ENCODE results near the gene KRTAP4-11. TPM values are rescaled to one million over a fixed set of nuclear protein-coding genes. Genes with fewer than 3 reads are reported as not detected.

Gene KRTAP4-11
- total RNA-seq (2022; extraction: Qiagen RNA extraction), result not detected in 5 replicates

GRCh38 chr17:41117846-41118386 is at the start of gene KRTAP4-11:
Gene KRTAP4-11, minus strand, starts transcription at chr17:41118373. Its CDS starts 58 bp downstream, at chr17:41118315.

GRCh38 chr17:41160648-41161047 is 42.5 kb upstream of the KRTAP4-11 start, which contains the start of gene KRTAP4-4:
Gene KRTAP4-4, minus strand, starts transcription at chr17:41160748. Its CDS starts 57 bp downstream, at chr17:41160691.

GRCh38 chr17:41149652-41149985 is 31.4 kb upstream of the KRTAP4-11 start, which contains the start of gene KRTAP4-5:
Gene KRTAP4-5, minus strand, starts transcription at chr17:41149825. Its CDS starts 58 bp downstream, at chr17:41149767.

GRCh38 chr17:41140360-41141131 is 22.4 kb upstream of the KRTAP4-11 start, which contains the start of gene KRTAP4-6:
Gene KRTAP4-6, minus strand, starts transcription at chr17:41140544. Its CDS starts 57 bp downstream, at chr17:41140487.

GRCh38 chr17:41123991-41124371 is 5.8 kb upstream of the KRTAP4-11 start, which contains the start of gene KRTAP4-12:
Gene KRTAP4-12, minus strand, starts transcription at chr17:41124182. Its CDS starts 60 bp downstream, at chr17:41124122.

DNA sequence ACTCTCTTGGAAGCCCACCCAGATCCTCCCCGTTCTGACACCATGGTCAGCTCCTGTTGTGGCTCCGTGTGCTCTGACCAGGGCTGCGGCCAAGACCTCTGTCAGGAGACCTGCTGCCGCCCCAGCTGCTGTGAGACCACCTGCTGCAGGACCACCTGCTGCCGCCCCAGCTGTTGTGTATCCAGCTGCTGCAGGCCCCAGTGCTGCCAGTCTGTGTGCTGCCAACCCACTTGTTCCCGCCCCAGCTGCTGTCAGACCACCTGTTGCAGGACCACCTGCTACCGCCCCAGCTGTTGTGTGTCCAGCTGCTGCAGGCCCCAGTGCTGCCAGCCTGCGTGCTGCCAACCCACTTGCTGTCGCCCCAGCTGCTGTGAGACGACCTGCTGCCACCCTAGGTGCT is 12.8 kb downstream of the KRTAP4-11 start, which contains the start of gene KRTAP4-9:
Gene KRTAP4-9 (plus strand): TSS at position 43 of the 400 bp plus-strand sequence. CDS start 0 bp downstream, at position 43.

DNA sequence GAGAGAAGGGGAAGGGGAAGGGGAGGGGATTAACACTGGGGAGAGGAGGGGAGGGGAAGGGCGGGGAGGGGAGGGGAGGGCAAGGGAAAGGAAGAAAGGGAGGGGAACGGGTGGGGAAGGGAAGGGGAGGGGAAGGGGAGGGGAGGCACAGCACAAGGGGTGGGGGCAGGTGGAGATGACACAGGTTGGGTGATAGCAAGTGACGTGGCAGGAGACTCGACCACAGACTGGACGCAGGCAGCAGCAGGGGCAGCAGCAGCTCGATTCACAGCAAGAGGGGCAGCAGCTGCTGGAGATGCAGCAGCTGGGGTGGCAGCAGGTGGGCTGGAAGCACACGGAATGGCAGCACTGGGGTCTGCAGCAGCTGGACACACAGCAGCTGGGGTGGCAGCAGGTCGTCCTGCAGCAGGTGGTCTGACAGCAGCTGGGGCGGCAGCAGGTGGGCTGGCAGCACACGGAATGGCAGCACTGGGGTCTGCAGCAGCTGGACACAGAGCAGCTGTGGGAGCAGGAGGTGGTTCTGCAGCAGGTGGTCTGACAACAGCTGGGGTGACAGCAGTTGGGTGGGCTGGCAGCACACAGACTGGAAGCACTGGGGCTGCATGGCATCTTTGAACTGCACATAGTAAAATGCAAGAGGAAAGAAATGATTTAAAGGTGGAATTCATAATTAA is 16.4 kb downstream of the KRTAP4-11 start, which contains the start of gene KRTAP4-16:
Gene KRTAP4-16 (minus strand): TSS at position 624 of the 674 bp plus-strand sequence. CDS start 0 bp downstream, at position 624.

GRCh38 chr17:41098042-41098441 is 20.1 kb downstream of the KRTAP4-11 start, which contains the start of gene KRTAP4-8:
Gene KRTAP4-8, minus strand, starts transcription at chr17:41098142. Its CDS starts 58 bp downstream, at chr17:41098084.

DNA sequence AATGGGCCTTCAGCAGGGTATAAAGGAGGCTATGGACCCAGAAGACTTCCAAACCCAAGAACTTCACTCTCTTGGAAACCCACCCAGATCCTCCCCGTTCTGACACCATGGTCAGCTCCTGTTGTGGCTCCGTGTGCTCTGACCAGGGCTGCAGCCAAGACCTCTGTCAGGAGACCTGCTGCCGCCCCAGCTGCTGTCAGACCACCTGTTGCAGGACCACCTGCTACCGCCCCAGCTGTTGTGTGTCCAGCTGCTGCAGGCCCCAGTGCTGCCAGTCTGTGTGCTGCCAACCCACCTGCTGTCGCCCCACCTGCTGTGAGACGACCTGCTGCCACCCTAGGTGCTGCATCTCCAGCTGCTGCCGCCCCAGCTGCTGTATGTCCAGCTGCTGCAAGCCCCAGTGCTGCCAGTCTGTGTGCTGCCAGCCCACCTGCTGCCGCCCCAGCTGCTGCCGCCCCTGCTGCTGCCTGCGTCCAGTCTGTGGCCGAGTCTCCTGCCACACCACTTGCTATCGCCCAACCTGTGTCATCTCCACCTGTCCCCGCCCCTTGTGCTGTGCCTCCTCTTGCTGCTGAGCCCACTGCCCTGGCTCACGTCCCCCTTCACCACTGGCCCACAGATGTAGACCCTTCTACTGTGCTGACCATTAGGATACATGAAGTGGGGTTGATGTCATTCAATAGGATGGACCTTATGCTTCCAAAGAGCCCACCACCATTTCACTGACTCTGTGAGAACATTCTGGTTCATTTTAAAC is 33.9 kb downstream of the KRTAP4-11 start, which contains the start of gene KRTAP4-7:
Gene KRTAP4-7 (plus strand): TSS at position 51 of the 757 bp plus-strand sequence. CDS start 57 bp downstream, at position 108.

Other genes with a start within 250 kb of the KRTAP4-11 start
- 0.18 to 0.28 TPM (median 0.26 TPM) in 5 replicates for gene KRT20, start 233.1 kb downstream of the KRTAP4-11 start, total RNA-seq (2022; extraction: Qiagen RNA extraction)
- 0.08 to 0.14 TPM (median 0.10 TPM) in 3 of 5 replicates, not detected in the others for gene KRT23, start 180.7 kb downstream of the KRTAP4-11 start, total RNA-seq (2022; extraction: Qiagen RNA extraction)
- not detected in 5 replicates for gene KRT39, start 151.4 kb downstream of the KRTAP4-11 start, total RNA-seq (2022; extraction: Qiagen RNA extraction)
- not detected in 5 replicates for gene KRT40, start 134.0 kb downstream of the KRTAP4-11 start, total RNA-seq (2022; extraction: Qiagen RNA extraction)
- gene KRTAP3-3, start 124.2 kb downstream of the KRTAP4-11 start, total RNA-seq (2022; extraction: Qiagen RNA extraction), result not detected in 5 replicates
- gene KRTAP3-2, start 118.5 kb downstream of the KRTAP4-11 start, total RNA-seq (2022; extraction: Qiagen RNA extraction), result 0.20 to 0.42 TPM (median 0.34 TPM) in 5 replicates
- gene KRTAP3-1, start 109.2 kb downstream of the KRTAP4-11 start, total RNA-seq (2022; extraction: Qiagen RNA extraction), result 0.18 TPM in 1 of 5 replicates, not detected in the others
- gene KRTAP1-5, start 91.2 kb downstream of the KRTAP4-11 start, total RNA-seq (2022; extraction: Qiagen RNA extraction), result not detected in 5 replicates
- gene KRTAP1-4, start 88.2 kb downstream of the KRTAP4-11 start, total RNA-seq (2022; extraction: Qiagen RNA extraction), result not detected in 5 replicates
- gene KRTAP1-3, start 83.5 kb downstream of the KRTAP4-11 start, total RNA-seq (2022; extraction: Qiagen RNA extraction), result not detected in 5 replicates
- not detected in 5 replicates for gene KRTAP1-1, start 76.9 kb downstream of the KRTAP4-11 start, total RNA-seq (2022; extraction: Qiagen RNA extraction)
- gene KRTAP2-1, start 71.1 kb downstream of the KRTAP4-11 start, total RNA-seq (2022; extraction: Qiagen RNA extraction), result not detected in 5 replicates
- gene KRTAP2-2, start 63.1 kb downstream of the KRTAP4-11 start, total RNA-seq (2022; extraction: Qiagen RNA extraction), result not detected in 5 replicates
- gene KRTAP2-3, start 58.3 kb downstream of the KRTAP4-11 start, total RNA-seq (2022; extraction: Qiagen RNA extraction), result 0.11 to 0.18 TPM (median 0.17 TPM) in 3 of 5 replicates, not detected in the others
- gene KRTAP2-4, start 52.5 kb downstream of the KRTAP4-11 start, total RNA-seq (2022; extraction: Qiagen RNA extraction), result not detected in 5 replicates
- gene KRTAP4-7, start 34.2 kb downstream of the KRTAP4-11 start, total RNA-seq (2022; extraction: Qiagen RNA extraction), result not detected in 5 replicates
- 0.10 TPM in 1 of 5 replicates, not detected in the others for gene KRTAP4-8, start 20.2 kb downstream of the KRTAP4-11 start, total RNA-seq (2022; extraction: Qiagen RNA extraction)
- gene KRTAP4-16, start 16.2 kb downstream of the KRTAP4-11 start, total RNA-seq (2022; extraction: Qiagen RNA extraction), result not detected in 5 replicates
- gene KRTAP4-9, start 13.0 kb downstream of the KRTAP4-11 start, total RNA-seq (2022; extraction: Qiagen RNA extraction), result not detected in 5 replicates
- 0.07 TPM in 1 of 5 replicates, not detected in the others for gene KRTAP4-12, start 5.8 kb upstream of the KRTAP4-11 start, total RNA-seq (2022; extraction: Qiagen RNA extraction)
- gene KRTAP4-6, start 22.2 kb upstream of the KRTAP4-11 start, total RNA-seq (2022; extraction: Qiagen RNA extraction), result not detected in 5 replicates
- not detected in 5 replicates for gene KRTAP4-5, start 31.5 kb upstream of the KRTAP4-11 start, total RNA-seq (2022; extraction: Qiagen RNA extraction)
- gene KRTAP4-4, start 42.4 kb upstream of the KRTAP4-11 start, total RNA-seq (2022; extraction: Qiagen RNA extraction), result not detected in 5 replicates
- gene KRTAP4-3, start 49.8 kb upstream of the KRTAP4-11 start, total RNA-seq (2022; extraction: Qiagen RNA extraction), result not detected in 5 replicates
- not detected in 5 replicates for gene KRTAP4-2, start 59.8 kb upstream of the KRTAP4-11 start, total RNA-seq (2022; extraction: Qiagen RNA extraction)
- gene KRTAP4-1, start 66.5 kb upstream of the KRTAP4-11 start, total RNA-seq (2022; extraction: Qiagen RNA extraction), result 0.09 to 0.40 TPM (median 0.24 TPM) in 4 of 5 replicates, not detected in the other
- not detected in 5 replicates for gene KRTAP9-1, start 71.5 kb upstream of the KRTAP4-11 start, total RNA-seq (2022; extraction: Qiagen RNA extraction)
- not detected in 5 replicates for gene KRTAP9-2, start 108.3 kb upstream of the KRTAP4-11 start, total RNA-seq (2022; extraction: Qiagen RNA extraction)
- not detected in 5 replicates for gene KRTAP9-3, start 114.1 kb upstream of the KRTAP4-11 start, total RNA-seq (2022; extraction: Qiagen RNA extraction)
- gene KRTAP9-8, start 119.6 kb upstream of the KRTAP4-11 start, total RNA-seq (2022; extraction: Qiagen RNA extraction), result not detected in 5 replicates
- not detected in 5 replicates for gene KRTAP9-4, start 131.3 kb upstream of the KRTAP4-11 start, total RNA-seq (2022; extraction: Qiagen RNA extraction)
- not detected in 5 replicates for gene KRTAP9-9, start 137.0 kb upstream of the KRTAP4-11 start, total RNA-seq (2022; extraction: Qiagen RNA extraction)
- not detected in 5 replicates for gene KRTAP9-6, start 147.0 kb upstream of the KRTAP4-11 start, total RNA-seq (2022; extraction: Qiagen RNA extraction)
- not detected in 5 replicates for gene KRTAP9-7, start 157.3 kb upstream of the KRTAP4-11 start, total RNA-seq (2022; extraction: Qiagen RNA extraction)
- gene KRTAP29-1, start 184.5 kb upstream of the KRTAP4-11 start, total RNA-seq (2022; extraction: Qiagen RNA extraction), result not detected in 5 replicates
- gene KRTAP16-1, start 190.9 kb upstream of the KRTAP4-11 start, total RNA-seq (2022; extraction: Qiagen RNA extraction), result not detected in 5 replicates
- gene KRTAP17-1, start 197.3 kb upstream of the KRTAP4-11 start, total RNA-seq (2022; extraction: Qiagen RNA extraction), result not detected in 5 replicates
- gene KRT33A, start 232.5 kb upstream of the KRTAP4-11 start, total RNA-seq (2022; extraction: Qiagen RNA extraction), result not detected in 5 replicates